IMR-90 (cell line): ENCODE measurements around the gene TIMM10. TPM values are rescaled to one million over a fixed set of nuclear protein-coding genes. Genes with fewer than 3 reads are reported as not detected.

Source experiments
- ATAC-seq: fragments of 200-7000 bp; cut with Tn5 transposase; 2 replicates; pipeline ENCODE4 v1.9.1; 2020; ENCODE audit warnings: low read depth, mild to moderate bottlenecking, moderate library complexity
- BruUV-seq: library from RNA; stranded (reverse); fragments of 400-500 nt; replicated peaks from 2 replicates; lab custom pipeline; 2021; lab: Mats Ljungman, UMichigan
- CTCF ChIA-PET: fragments of 300-600 bp; formaldehyde crosslinking; extraction: SDS; loops from one replicate; lab custom pipeline; 2021; ENCODE audit warnings: antibody characterized with exemption; lab: Yijun Ruan, JAX
- POLR2A ChIA-PET: fragments of 300-600 bp; sonication (Branson Sonifier 250); formaldehyde crosslinking; loops from one replicate; lab custom pipeline; 2022; ENCODE audit warnings: antibody characterized with exemption; ENCODE audit not compliant: unreplicated experiment; lab: Charles Lee
- DNase-seq: peaks from one replicate; pipeline ENCODE4 v3.0.0; 2013
- H2AFZ ChIP-seq: replicated peaks from 2 replicates; pipeline ENCODE3; 2013; ENCODE audit warnings: low read length, mild to moderate bottlenecking; ENCODE audit not compliant: poor library complexity
- H2AK5ac ChIP-seq: 2 replicates; pipeline ENCODE4 v1.6.1; 2013; ENCODE audit warnings: low read depth, low read length, inconsistent platforms
- H2AK9ac ChIP-seq: replicated peaks from 2 replicates; pipeline ENCODE3; 2013; ENCODE audit warnings: mild to moderate bottlenecking, low read depth, low read length, moderate library complexity; ENCODE audit not compliant: poor library complexity
- H2BK120ac ChIP-seq: 2 replicates; pipeline ENCODE4 v1.6.1; 2013; ENCODE audit warnings: low read depth, low read length, inconsistent platforms
- H2BK15ac ChIP-seq: 3 replicates; pipeline ENCODE4 v1.6.1; 2013; ENCODE audit warnings: low read depth, low read length, inconsistent platforms
- H2BK20ac ChIP-seq: 2 replicates; pipeline ENCODE4 v1.6.1; 2013; ENCODE audit warnings: low read depth, mild to moderate bottlenecking, inconsistent platforms, low read length, moderate library complexity
- H2BK5ac ChIP-seq: 2 replicates; pipeline ENCODE4 v1.6.1; 2013; ENCODE audit warnings: mild to moderate bottlenecking, low read depth, low read length, inconsistent platforms; ENCODE audit not compliant: poor library complexity, severe bottlenecking
- H3K14ac ChIP-seq: replicated peaks from 2 replicates; pipeline ENCODE4 v1.6.1; 2013; ENCODE audit warnings: low read depth, low read length, inconsistent platforms
- H3K18ac ChIP-seq: 2 replicates; pipeline ENCODE4 v1.6.1; 2013; ENCODE audit warnings: low read depth, low read length, control low read depth
- H3K23ac ChIP-seq: 2 replicates; pipeline ENCODE4 v1.6.1; 2013; ENCODE audit warnings: low read depth, low read length, inconsistent platforms
- H3K27ac ChIP-seq: 2 replicates; pipeline ENCODE4 v1.5.1; 2013; ENCODE audit warnings: mild to moderate bottlenecking, control low read depth, low read length; ENCODE audit not compliant: insufficient read depth
- H3K27me3 ChIP-seq: 2 replicates; pipeline ENCODE4 v1.6.1; 2013; ENCODE audit warnings: low read length; ENCODE audit not compliant: control insufficient read depth, insufficient read depth
- H3K36me3 ChIP-seq: 2 replicates; pipeline ENCODE4 v1.6.1; 2013; ENCODE audit warnings: low read length, mixed read lengths; ENCODE audit not compliant: control insufficient read depth, insufficient read depth
- H3K4ac ChIP-seq: 2 replicates; pipeline ENCODE4 v1.6.1; 2013; ENCODE audit warnings: low read depth, low read length, inconsistent platforms
- H3K4me1 ChIP-seq: 2 replicates; pipeline ENCODE4 v1.6.1; 2013; ENCODE audit warnings: low read length, mixed read lengths; ENCODE audit not compliant: control insufficient read depth, insufficient read depth
- H3K4me2 ChIP-seq: 2 replicates; pipeline ENCODE4 v1.6.1; 2013; ENCODE audit warnings: low read depth, mild to moderate bottlenecking, control low read depth, low read length, moderate library complexity
- H3K4me3 ChIP-seq: 2 replicates; pipeline ENCODE4 v1.5.1; 2013; ENCODE audit warnings: low read depth, mild to moderate bottlenecking, control low read depth, low read length, moderate library complexity; ENCODE audit not compliant: insufficient read depth
- H3K56ac ChIP-seq: 2 replicates; pipeline ENCODE4 v1.6.1; 2013; ENCODE audit warnings: low read length, inconsistent platforms; ENCODE audit not compliant: insufficient read depth; ENCODE audit errors: extremely low read depth
- H3K79me1 ChIP-seq, 2 experiments: 2 replicates each; pipeline ENCODE4 v1.6.1; 2013; ENCODE audit warnings: low read length in 2 of 2, inconsistent platforms in 1 of 2, low read depth in 1 of 2
- H3K9ac ChIP-seq: 2 replicates; pipeline ENCODE4 v1.6.1; 2013; ENCODE audit warnings: low read depth, low read length, control low read depth
- H3K9me1 ChIP-seq: 2 replicates; pipeline ENCODE4 v1.6.1; 2013; ENCODE audit warnings: low read length, inconsistent platforms; ENCODE audit not compliant: insufficient read depth
- H3K9me3 ChIP-seq: 2 replicates; pipeline ENCODE4 v1.6.1; 2013; ENCODE audit warnings: low read length; ENCODE audit not compliant: control insufficient read depth, insufficient read depth
- H4K20me1 ChIP-seq: 2 replicates; pipeline ENCODE4 v1.6.1; 2013; ENCODE audit warnings: low read length, inconsistent platforms; ENCODE audit not compliant: insufficient read depth
- H4K5ac ChIP-seq: 2 replicates; pipeline ENCODE4 v1.6.1; 2013; ENCODE audit warnings: mild to moderate bottlenecking, low read depth, low read length, control low read depth
- H4K8ac ChIP-seq, 2 experiments: 2 replicates each; pipeline ENCODE4 v1.6.1; 2013; ENCODE audit warnings: low read depth in 2 of 2, low read length in 2 of 2, control low read depth in 1 of 2, inconsistent platforms in 1 of 2
- H4K91ac ChIP-seq: 2 replicates; pipeline ENCODE4 v1.6.1; 2013; ENCODE audit warnings: low read depth, low read length, inconsistent platforms; ENCODE audit not compliant: insufficient read depth
- BHLHE40 ChIP-seq: fragments of 150-350 bp; IDR thresholded peaks from 2 replicates; pipeline ENCODE4 v1.6.1; 2016; ENCODE audit warnings: mild to moderate bottlenecking, low read depth, low read length
- CEBPB ChIP-seq: IDR thresholded peaks from 2 replicates; pipeline ENCODE4 v1.6.1; 2012; ENCODE audit warnings: low read depth, low read length, improper control_type of control experiment
- CHD1 ChIP-seq: IDR thresholded peaks from 2 replicates; pipeline ENCODE4 v1.6.1; 2012; ENCODE audit warnings: low read depth, low read length, improper control_type of control experiment
- ELK1 ChIP-seq: fragments of 150-350 bp; IDR thresholded peaks from 2 replicates; pipeline ENCODE4 v1.6.1; 2016; ENCODE audit warnings: low read depth, mild to moderate bottlenecking, low read length, moderate library complexity, borderline replicate concordance
- FOS ChIP-seq: fragments of 150-350 bp; IDR thresholded peaks from 2 replicates; pipeline ENCODE4 v1.6.1; 2016; ENCODE audit warnings: low read depth, low read length
- MAFK ChIP-seq: IDR thresholded peaks from 2 replicates; pipeline ENCODE4 v1.6.1; 2012; ENCODE audit warnings: low read depth, low read length, improper control_type of control experiment
- MAZ ChIP-seq: IDR thresholded peaks from 2 replicates; pipeline ENCODE4 v1.6.1; 2012; ENCODE audit warnings: low read depth, mild to moderate bottlenecking, low read length, improper control_type of control experiment, moderate library complexity, borderline replicate concordance
- MXI1 ChIP-seq: IDR thresholded peaks from 2 replicates; pipeline ENCODE4 v1.6.1; 2012; ENCODE audit warnings: low read depth, mild to moderate bottlenecking, low read length, moderate library complexity, borderline replicate concordance
- NFE2L2 ChIP-seq: fragments of 150-350 bp; IDR thresholded peaks from 2 replicates; pipeline ENCODE4 v1.6.1; 2016; ENCODE audit warnings: low read depth, mild to moderate bottlenecking, low read length
- POLR2A ChIP-seq: IDR thresholded peaks from 2 replicates; pipeline ENCODE4 v1.6.1; 2012; ENCODE audit warnings: mild to moderate bottlenecking, low read depth, low read length
- RAD21 ChIP-seq: IDR thresholded peaks from 2 replicates; pipeline ENCODE4 v1.6.1; 2012; ENCODE audit warnings: low read length, improper control_type of control experiment
- SMC3 ChIP-seq: fragments of 150-350 bp; IDR thresholded peaks from 2 replicates; pipeline ENCODE4 v1.6.1; 2016; ENCODE audit warnings: low read depth, mild to moderate bottlenecking, antibody characterized with exemption, low read length, moderate library complexity
- WGBS, 2 experiments: methylation state at CpG; one replicate each; pipeline versions ENCODE4 v1.1.5 to v1.1.7; 2013; ENCODE audit warnings: missing lambda C conversion rate in 2 of 2; ENCODE audit not compliant: insufficient read length in 1 of 2; ENCODE audit errors: extremely low coverage in 2 of 2; 5-methylcytosine and 5-hydroxymethylcytosine counted together
- dilution Hi-C: fragments of 300-500 bp; cut with HindIII; formaldehyde crosslinking; loops from one replicate; pipeline ENCODE4 v1.14.3; 2018; ENCODE audit warnings: low sequenced_read_pairs; ENCODE audit not compliant: unreplicated experiment
- in situ Hi-C: fragments of 300-500 bp; cut with MboI; formaldehyde crosslinking; loops from 3 replicates; pipeline ENCODE4 v1.14.3; 2019; ENCODE audit warnings: low sequenced_read_pairs, inconsistent platforms, mixed read lengths
- intact Hi-C: fragments of 100-400 bp; cut with micrococcal nuclease; formaldehyde crosslinking; loops from 2 replicates; pipeline ENCODE4 v1.10.0; 2022
- polyA plus RNA-seq, 3 experiments: library from polyadenylated mRNA; depleted of rRNA; stranded (reverse); fragments of >200 nt; gene quantifications; 2 replicates each; pipeline ENCODE4 v1.2.3, GENCODE V29; 2012; ENCODE audit warnings: low replicate concordance in 1 of 3
- total RNA-seq: library from RNA; depleted of rRNA; stranded (reverse); fragments of >200 nt; gene quantifications from 2 replicates; pipeline ENCODE4 v1.2.3, GENCODE V29; 2012

Gene TIMM10
- total and polyA plus RNA-seq, 2 of the 4 experiments (the other 2 are of a cell fraction), result 96.8 to 135 TPM

- TF ChIP-seq ELK1 (no peak), MAZ (no peak), BHLHE40 (no peak), POLR2A (no peak), MAFK (no peak)
These were observed 24.0 kb downstream of the TIMM10 start (continued) for GRCh38 chr11:57506522-57506921.

GRCh38 chr11:57504511-57504910 is 26.0 kb downstream of the TIMM10 start:
- no peak for TF ChIP-seq MXI1
- no peak for TF ChIP-seq SMC3
- no peak for TF ChIP-seq MAFK
- no peak for TF ChIP-seq FOS
- no peak for TF ChIP-seq NFE2L2
- no peak for TF ChIP-seq POLR2A
- TF ChIP-seq RAD21, result no peak
- TF ChIP-seq BHLHE40, result no peak
- no peak for TF ChIP-seq CEBPB
- TF ChIP-seq CHD1, result no peak
- no peak for TF ChIP-seq ELK1
- no peaks in the 10 kb centered on the region; the same call in 1 of the 2 replicates for H4K20me1 ChIP-seq
- dilution Hi-C loops, result no loop called here
- in situ Hi-C loops, result loop anchor here (25.0 kb wide), 1 partner anchor 667 kb away; no protein-coding TSS in a partner anchor
- peaks cover 13% of the 10 kb centered on the region; the same call in 1 of the 2 replicates for H3K9me1 ChIP-seq
- WGBS, 2 experiments, result 100% methylated on average over 1 of the region's 4 CpGs; no CpG with 5 or more reads in 1 of the 2 experiments
- H2AK5ac ChIP-seq, result no peak overlapping the region
- H2AFZ ChIP-seq, result no peak overlapping the region
- no peak overlapping the region for H4K91ac ChIP-seq
- no peak overlapping the region for H3K23ac ChIP-seq
- peaks cover 3 to 26% of the 10 kb centered on the region in 2 experiments; a peak in 3 of 4 replicates for H3K79me1 ChIP-seq
- no peak overlapping the region for H2AK9ac ChIP-seq
- peaks cover 12% of the 10 kb centered on the region for H3K4me1 ChIP-seq
- no peak overlapping the region for H2BK20ac ChIP-seq
- no TSS peak for BruUV-seq
- no peak overlapping the region for H2BK5ac ChIP-seq
- no peak overlapping the region for H3K27ac ChIP-seq
- H3K56ac ChIP-seq, result no peak overlapping the region
- no peak overlapping the region for H3K4me3 ChIP-seq
- H3K36me3 ChIP-seq, result peaks cover 20% of the 10 kb centered on the region
- no peak for DNase-seq
- no peak overlapping the region for H4K5ac ChIP-seq
- H3K9ac ChIP-seq, result no peak overlapping the region
- ChIA-PET CTCF (no interaction called here), POLR2A (no interaction called here)
- no peak overlapping the region for H3K14ac ChIP-seq
- no peak overlapping the region for H3K4me2 ChIP-seq
- no peak overlapping the region for H2BK15ac ChIP-seq
- H3K27me3 ChIP-seq, result no peaks in the 10 kb centered on the region
- H2BK120ac ChIP-seq, result no peak overlapping the region
- H3K9me3 ChIP-seq, result no peaks in the 10 kb centered on the region
- H3K18ac ChIP-seq, result no peak overlapping the region
- H3K4ac ChIP-seq, result no peak overlapping the region
- intact Hi-C loops, result no loop called here
- H4K8ac ChIP-seq, result no peak overlapping the region
- ATAC-seq, result no peak
